Neutrophil (primary cell): Measurements from ENCODE around the gene PREX1.

Source experiments
- H3K27ac ChIP-seq: fragments of 200-600 bp; sonication (generic); 2 replicates; pipeline ENCODE4 v1.5.1; 2016; ENCODE audit warnings: mild to moderate bottlenecking, moderate library complexity
- H3K27me3 ChIP-seq: fragments of 200-600 bp; sonication (generic); 2 replicates; pipeline ENCODE4 v1.6.0; 2016; ENCODE audit warnings: mild to moderate bottlenecking
- H3K36me3 ChIP-seq: fragments of 200-600 bp; sonication (generic); 2 replicates; pipeline ENCODE4 v1.5.1; 2017
- H3K4me1 ChIP-seq, 2 experiments: fragments of 200-600 bp in 1 of 2; sonication (generic) in 1 of 2; 1 replicate in 1 of 2; 2 replicates in 1 of 2; pipeline versions ENCODE4 v1.5.1 to v1.6.1; 2013 to 2016; ENCODE audit warnings: low read depth in 1 of 2, low read length in 1 of 2, mild to moderate bottlenecking in 1 of 2, moderate library complexity in 1 of 2; ENCODE audit not compliant: control insufficient read depth in 1 of 2, insufficient read depth in 1 of 2
- H3K4me3 ChIP-seq, 2 experiments: fragments of 200-600 bp in 1 of 2; sonication (generic) in 1 of 2; 1 replicate in 1 of 2; 2 replicates in 1 of 2; pipeline ENCODE4 v1.5.1; 2013 to 2016; ENCODE audit warnings: low read depth in 1 of 2, low read length in 1 of 2, mild to moderate bottlenecking in 1 of 2, moderate library complexity in 1 of 2
- H3K9me3 ChIP-seq: fragments of 200-600 bp; sonication (generic); 2 replicates; pipeline ENCODE4 v1.5.1; 2016
- TF ChIP-seq, protein P1 (sequence below): fragments of 200-600 bp; sonication (generic); IDR thresholded peaks from 2 replicates; pipeline ENCODE4 v1.5.1; 2016; ENCODE audit warnings: antibody characterized with exemption

PREX1 gene

DNA sequence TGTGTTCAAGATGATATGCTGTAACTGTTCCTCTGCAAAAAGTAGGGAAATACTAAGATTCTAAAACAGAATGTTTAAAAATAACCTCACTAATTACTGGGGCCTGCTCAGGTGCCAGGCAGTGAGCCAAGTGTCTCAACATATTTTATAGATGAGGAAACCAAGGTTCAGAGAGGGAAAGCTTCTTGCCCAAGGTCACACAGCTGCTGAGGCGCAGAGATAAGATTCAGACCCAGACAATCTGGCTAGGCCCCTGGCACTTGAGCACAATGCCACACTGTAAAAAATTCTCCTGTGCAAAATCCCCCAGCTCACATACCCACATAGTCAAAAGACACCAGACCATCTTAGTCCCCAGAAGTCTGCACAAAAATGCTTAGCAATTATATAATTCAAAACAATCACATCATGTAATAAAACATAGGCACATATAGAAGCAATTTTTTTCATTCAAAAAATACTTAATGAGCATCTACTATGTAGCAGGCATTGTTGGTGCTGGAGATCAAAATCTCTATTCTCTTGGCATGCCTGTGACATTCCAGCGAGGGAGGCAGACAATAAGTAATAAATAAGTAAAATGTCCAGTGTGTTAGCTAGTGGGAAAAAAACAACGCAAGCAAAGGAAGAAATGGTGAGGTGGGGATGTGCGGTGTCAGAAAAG, 10.3 kb downstream of the PREX1 start:
- Histone ChIP-seq H3K27ac (peak overlapping the region; percentile 99), H3K27me3 (no peaks in the 10 kb centered on the region), H3K36me3 (peaks cover 93% of the 10 kb centered on the region), H3K4me3 (peak overlapping the region; percentile 39 to 94), H3K9me3 (no peaks in the 10 kb centered on the region), H3K4me1 (peaks cover 93 to 100% of the 10 kb centered on the region in 2 experiments)
- TF ChIP-seq, protein P1, sequence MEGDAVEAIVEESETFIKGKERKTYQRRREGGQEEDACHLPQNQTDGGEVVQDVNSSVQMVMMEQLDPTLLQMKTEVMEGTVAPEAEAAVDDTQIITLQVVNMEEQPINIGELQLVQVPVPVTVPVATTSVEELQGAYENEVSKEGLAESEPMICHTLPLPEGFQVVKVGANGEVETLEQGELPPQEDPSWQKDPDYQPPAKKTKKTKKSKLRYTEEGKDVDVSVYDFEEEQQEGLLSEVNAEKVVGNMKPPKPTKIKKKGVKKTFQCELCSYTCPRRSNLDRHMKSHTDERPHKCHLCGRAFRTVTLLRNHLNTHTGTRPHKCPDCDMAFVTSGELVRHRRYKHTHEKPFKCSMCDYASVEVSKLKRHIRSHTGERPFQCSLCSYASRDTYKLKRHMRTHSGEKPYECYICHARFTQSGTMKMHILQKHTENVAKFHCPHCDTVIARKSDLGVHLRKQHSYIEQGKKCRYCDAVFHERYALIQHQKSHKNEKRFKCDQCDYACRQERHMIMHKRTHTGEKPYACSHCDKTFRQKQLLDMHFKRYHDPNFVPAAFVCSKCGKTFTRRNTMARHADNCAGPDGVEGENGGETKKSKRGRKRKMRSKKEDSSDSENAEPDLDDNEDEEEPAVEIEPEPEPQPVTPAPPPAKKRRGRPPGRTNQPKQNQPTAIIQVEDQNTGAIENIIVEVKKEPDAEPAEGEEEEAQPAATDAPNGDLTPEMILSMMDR: no peak

DNA sequence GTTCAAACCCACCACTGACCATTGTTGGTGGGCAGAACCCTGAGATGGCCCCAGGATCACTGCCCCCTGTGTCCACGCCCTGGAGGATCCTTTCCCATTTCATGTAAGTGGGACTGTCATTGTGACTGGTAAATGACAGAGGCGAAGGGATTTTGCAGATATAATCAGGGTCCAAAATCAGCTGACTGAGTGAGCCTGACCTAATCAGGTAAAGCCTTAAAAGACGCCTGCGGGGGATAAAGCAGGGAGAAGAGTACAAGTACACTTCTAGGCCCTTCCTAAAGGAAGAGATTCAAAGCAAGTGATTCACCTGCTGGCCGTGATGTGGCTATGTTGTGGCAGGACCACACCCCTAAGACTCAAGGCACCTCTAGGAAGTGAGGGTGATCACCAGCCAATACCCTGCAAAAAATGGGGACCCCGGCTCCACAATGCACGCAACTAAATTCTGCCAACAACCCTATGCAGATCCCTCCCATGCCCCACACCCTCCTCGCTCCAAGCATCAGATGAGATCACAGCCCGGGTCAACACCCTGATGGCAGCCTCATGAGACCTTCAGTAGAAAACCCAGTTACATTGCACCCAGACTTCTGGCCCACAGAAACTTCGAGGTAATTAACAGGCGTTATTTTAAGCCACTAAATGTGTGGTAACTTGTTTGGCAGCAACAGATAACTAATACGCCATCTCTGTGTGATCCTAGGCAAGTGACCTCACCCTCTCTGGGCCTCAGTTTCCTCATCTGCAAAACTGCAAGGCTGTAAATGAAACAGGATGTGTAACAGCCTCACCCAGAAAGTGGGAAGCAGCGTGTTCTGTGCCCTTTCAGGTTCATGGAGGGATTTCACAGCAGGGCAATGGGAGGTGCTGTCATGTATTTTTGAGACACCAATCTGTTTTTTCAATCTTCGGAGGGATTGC, 11.3 kb downstream of the PREX1 start:
- TF ChIP-seq, protein P1: no peak
- Histone ChIP-seq H3K4me1 (peaks cover 85 to 100% of the 10 kb centered on the region in 2 experiments), H3K27ac (peak overlapping the region; percentile 99)

DNA sequence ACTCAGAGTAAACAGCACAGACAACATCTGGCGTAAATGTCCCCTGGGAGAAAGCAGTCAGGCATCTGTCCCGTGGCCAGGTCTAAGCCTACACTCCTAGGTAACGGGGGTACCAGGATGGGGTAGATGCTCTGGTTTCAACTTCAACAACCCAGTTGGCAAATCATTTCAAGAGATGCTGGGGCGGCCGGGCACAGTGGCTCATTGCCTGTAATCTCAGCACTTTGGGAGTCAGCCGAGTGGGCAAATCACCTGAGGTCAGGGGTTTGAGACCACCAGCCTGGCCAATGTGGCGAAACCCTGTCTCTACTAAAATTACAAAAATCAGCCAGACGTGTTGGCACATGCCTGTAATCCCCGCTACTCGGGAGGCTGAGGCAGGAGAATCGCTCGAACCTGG, 12.3 kb downstream of the PREX1 start:
- no peak overlapping the region for H3K4me3 ChIP-seq
- no peaks in the 10 kb centered on the region for H3K9me3 ChIP-seq
- peak overlapping the region; percentile 50 for H3K27ac ChIP-seq
- peaks cover 79 to 96% of the 10 kb centered on the region in 2 experiments for H3K4me1 ChIP-seq
- H3K27me3 ChIP-seq: no peaks in the 10 kb centered on the region
- TF ChIP-seq, protein P1: no peak
- peaks cover 82% of the 10 kb centered on the region for H3K36me3 ChIP-seq

More for the DNA sequence above, 11.3 kb downstream of the PREX1 start:
- peak overlapping the region in 1 of 2 experiments; percentile 16 for H3K4me3 ChIP-seq
- peaks cover 88% of the 10 kb centered on the region for H3K36me3 ChIP-seq
- no peaks in the 10 kb centered on the region for H3K9me3 ChIP-seq
- no peaks in the 10 kb centered on the region for H3K27me3 ChIP-seq

DNA sequence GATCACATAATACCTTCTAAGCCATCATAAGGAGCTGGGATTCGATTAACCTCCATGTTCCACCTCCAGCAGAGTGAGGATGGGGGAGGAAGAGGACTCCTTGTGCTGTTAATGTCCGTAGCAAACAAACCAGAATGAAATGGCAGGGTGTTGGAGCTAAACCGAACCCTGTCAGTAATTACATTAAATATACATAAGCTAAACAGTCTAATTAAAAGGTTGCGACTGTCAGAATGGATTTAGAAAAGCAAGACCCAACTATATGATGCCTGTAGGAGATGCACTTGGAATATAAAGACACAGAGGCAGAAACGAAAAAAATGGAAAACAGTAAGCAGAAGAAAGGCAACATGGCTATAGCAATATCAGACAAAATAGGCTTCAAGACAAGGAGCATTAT, 13.2 kb downstream of the PREX1 start:
- Histone ChIP-seq H3K27me3 (no peaks in the 10 kb centered on the region), H3K4me3 (no peak overlapping the region), H3K9me3 (no peaks in the 10 kb centered on the region), H3K4me1 (peaks cover 78 to 94% of the 10 kb centered on the region in 2 experiments), H3K36me3 (peaks cover 74% of the 10 kb centered on the region), H3K27ac (peak overlapping the region; percentile 50)
- TF ChIP-seq, protein P1: no peak

DNA sequence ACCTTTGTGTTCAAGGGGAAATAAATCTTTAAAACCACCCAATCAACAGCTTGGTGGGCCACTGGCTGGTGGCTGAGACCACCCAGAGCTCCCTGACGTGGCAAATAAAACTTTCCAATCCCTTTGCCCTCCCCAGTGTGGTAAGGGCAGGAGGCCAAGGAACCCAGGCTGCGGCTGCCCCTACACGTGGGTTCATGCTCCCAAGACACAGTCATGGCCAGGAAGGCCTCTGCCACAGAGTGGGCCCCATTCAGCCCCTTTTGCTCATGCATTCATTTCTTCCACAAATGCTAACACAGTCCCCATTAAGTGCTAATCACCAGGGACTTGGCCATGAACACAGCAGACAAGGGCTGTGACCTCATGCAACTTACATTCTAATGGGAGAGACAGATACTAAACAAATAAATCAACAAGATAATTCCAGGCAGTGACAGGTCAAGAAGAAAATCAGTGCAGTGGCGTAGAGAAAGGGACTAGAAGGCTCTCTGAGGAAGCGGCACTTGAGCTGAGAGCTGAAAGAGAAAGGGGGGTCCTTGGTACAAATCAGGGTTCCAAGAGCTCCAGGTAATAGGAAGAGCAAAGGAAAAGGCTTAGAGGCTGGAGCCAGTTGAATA, 13.8 kb downstream of the PREX1 start:
- TF ChIP-seq, protein P1: no peak
- Histone ChIP-seq H3K9me3 (no peaks in the 10 kb centered on the region), H3K27ac (peak overlapping the region; percentile 50), H3K4me3 (no peak overlapping the region), H3K27me3 (no peaks in the 10 kb centered on the region), H3K4me1 (peaks cover 78 to 94% of the 10 kb centered on the region in 2 experiments), H3K36me3 (peaks cover 74% of the 10 kb centered on the region)
